ENCODE measurements around the gene TPST1.

- TF ChIP-seq CTCF (conservative IDR thresholded peaks at IDR 0.05 in 1 of 2, IDR thresholded peaks at IDR 0.05 in 1 of 2; ENCODE audit: low read depth in 1 of 2, low read length in 2 of 2) = no peak
- no peak for TF ChIP-seq EZH2 (IDR thresholded peaks at IDR 0.05; ENCODE audit: low read length, missing control alignments)
Measured at GRCh38 chr7:66376264-66376945, 171.3 kb downstream of the TPST1 start.
